Glomerular endothelial cell (primary cell): ENCODE data around the gene F13A1. TPM values are rescaled to one million over a fixed set of nuclear protein-coding genes. Genes with fewer than 3 reads are reported as not detected.

Source experiments
- DNase-seq: peaks from one replicate; pipeline ENCODE4 v3.0.0-alpha.2; 2011; ENCODE audit warnings: low read depth, low spot score; ENCODE audit errors: extremely low read depth
- total RNA-seq: library from RNA; depleted of rRNA; stranded (reverse); fragments of >200 nt; gene quantifications from 2 replicates; pipeline ENCODE4 v1.2.3, GENCODE V29; 2015

The F13A1 gene
- total RNA-seq, 1 donor from 2014 or later: not detected

GRCh38 chr6:6121943-6122342 is 198.5 kb downstream of the F13A1 start:
- no peak for DNase-seq

- DNase-seq: no peak
Measured at GRCh38 chr6:6105472-6106036, 214.9 kb downstream of the F13A1 start.
